UCSD-AML1 (cell line): ENCODE results near the gene ANXA4.

Source experiments
- DNase-seq: peaks from one replicate; lab custom pipeline; 2025; ENCODE audit not compliant: unreplicated experiment; lab: John Stamatoyannopoulos, UW

Gene ANXA4

DNA sequence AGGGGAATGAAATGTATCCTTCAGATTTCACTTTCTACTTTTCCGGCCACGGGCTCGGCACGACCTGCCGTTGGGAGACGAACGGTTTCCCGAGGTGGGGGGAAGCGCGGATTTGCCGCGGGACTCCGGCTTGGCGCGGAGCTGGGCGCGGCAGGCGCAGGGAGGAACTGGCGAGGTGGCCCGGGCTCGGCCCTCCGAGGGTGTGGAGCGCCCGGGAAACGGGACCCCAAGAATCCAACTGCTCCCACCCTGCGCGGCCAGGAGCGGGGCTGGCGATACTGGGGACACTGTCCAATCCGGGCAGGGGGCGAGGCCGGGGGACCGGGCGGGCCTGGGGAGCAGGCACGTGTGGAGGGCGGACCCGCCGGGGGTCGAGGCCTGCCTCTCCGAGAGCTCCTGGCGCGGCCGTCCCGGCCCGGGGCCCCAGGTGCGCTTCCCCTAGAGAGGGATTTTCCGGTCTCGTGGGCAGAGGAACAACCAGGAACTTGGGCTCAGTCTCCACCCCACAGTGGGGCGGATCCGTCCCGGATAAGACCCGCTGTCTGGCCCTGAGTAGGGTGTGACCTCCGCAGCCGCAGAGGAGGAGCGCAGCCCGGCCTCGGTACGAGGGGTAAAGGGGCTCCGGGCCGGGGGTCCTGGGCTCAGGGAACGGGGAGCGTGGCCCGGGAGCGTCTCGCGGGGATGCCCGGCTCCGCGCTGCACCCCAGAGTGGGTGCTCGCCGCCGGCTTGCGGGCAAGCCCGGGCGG, at the start of gene ANXA4:
TSS of gene ANXA4 (plus strand) at position 560 of the 747 bp plus-strand sequence. CDS start 39,432 bp downstream, outside the sequence.
- DNase-seq: peak; percentile 72

DNA sequence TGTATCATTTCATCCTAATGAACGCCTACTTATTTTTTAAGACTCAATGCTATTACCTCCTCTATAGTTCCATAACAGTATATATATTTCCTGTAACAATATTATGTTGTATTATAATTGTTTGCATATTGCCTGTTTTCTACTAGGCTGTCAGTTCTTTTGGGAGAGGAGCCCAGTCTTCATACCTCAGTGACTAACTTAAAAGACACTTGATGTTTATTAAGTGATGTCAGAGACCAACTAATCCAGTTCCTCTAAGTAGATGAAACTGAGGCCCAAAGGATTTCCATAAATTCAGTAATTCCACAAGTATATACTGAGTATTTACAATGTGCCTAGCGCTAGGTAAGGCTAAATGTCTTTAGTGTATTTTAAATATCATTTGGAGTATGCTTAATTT, 49.5 kb upstream of the ANXA4 start:
- no peak for DNase-seq

GRCh38 chr2:69693059-69693774, 48.7 kb upstream of the ANXA4 start:
- DNase-seq: peak; percentile 64

DNA sequence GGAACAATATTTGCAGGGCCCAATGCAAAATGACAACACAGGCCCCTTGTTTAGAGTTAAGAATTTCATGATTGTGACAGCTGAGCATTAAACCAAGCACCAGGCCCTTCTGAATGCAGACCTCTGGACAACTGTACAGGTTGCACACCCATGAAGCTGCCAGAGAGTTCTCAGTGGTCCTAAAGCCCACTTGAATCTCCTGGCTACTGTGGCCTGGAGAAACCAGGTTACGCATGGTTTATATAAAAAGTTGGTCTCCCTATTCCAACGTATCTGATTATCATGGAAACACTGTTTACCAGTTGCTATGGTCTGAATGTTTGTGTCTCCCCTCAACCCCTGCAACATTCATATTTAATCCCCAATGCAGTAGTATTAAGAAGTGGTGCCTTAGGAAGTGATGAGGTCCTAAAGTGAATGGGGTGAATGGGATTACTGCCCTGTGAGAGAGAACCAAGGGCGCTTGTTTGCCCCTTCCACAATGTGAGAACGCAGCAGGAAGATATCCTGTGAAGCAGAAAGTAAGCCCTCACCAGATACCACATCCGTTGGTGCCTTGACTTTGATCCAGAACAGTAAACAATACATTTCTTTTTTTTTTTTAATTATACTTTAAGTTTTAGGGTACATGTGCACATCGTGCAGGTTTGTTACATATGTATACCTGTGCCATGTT, 48.0 kb upstream of the ANXA4 start:
- DNase-seq: no peak

DNA sequence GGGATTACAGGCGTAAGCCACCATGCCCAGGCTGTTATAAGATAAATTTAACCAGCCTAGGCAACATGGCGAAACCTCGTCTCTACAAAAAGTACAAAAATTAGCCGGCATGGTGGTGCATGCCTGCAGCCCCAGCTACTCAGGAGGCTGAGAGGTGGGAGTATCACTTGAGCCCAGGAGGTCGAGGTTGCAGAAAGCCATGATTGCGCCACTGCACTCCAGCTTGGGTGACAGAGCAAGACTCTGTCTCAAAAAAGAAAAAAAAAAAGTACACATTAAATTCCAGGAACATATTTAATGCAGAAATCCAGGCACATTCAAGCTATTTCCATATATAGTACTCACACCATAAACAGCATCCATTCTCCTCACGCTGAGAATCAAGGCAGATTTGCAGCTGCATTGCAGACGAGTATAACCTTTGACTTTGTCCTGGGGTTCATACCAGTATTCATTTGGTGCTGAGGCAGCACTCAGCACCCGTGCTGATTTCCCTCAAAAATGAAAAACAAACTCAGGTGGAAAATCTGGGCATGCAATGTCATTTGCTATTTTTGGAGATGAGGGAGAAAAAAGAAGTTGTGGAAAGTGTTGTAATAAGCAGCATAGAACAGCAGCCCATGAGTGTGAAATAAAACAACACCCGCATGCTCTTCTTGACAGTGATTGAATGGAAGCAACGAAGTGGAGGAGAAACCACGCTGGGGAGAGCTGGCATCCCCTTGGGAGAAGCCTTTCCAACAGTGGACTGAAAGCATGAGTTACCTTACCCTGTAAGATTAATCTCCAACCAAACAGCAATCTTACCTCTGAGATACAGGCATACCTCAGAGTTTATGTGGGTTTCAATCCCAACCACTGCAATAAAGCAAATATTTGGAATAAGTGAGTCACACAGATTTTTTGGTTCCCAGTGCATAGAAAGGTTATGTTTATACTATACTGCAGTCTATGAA, 46.8 kb upstream of the ANXA4 start:
- DNase-seq: no peak

- no peak for DNase-seq
Measured at GRCh38 chr2:69695850-69696216, 46.1 kb upstream of the ANXA4 start.

- no peak for DNase-seq
Measured at GRCh38 chr2:69700381-69700780, 41.6 kb upstream of the ANXA4 start.

- DNase-seq: no peak
Measured at GRCh38 chr2:69701100-69701945, 40.6 kb upstream of the ANXA4 start.

DNA sequence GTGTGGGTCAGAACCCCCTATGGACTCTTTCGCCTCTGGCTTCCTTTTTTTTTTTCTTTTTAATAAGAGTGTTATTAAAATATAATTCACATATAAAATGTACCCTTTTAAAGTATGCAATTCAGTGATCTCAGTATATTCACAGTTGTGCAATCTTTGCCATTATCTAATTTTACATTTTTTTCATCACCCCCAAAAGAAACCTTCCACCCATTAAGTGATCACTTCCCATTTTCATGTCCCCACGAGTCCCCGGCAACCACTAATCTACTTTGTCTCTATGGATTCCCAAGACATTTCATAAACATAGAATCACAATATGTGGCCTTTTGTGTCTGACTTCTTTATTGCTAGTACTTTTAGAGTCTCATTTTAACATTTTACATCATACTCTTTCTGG, 38.7 kb upstream of the ANXA4 start:
- DNase-seq: no peak

GRCh38 chr2:69704446-69704845, 37.5 kb upstream of the ANXA4 start:
- no peak for DNase-seq

DNA sequence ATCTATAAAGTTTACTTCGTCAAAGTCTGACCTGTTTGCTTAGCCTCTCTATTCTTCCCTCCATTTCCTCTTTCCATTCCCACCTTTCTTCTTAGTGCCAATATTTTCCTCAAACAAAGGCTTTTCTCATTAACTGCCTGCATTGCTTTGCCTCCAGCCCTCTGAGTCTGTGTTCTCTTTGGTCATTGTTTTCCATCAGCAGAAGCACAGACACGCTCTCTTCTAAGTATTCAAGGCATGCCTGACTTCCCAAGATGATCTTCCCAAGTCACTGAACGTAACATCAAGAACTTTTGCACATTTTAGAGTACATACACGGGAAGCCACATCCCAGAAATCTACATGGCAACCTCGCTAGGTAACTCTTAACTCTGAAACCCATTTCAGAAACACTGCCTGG, 32.6 kb upstream of the ANXA4 start:
- no peak for DNase-seq

- DNase-seq: no peak
Measured at GRCh38 chr2:69711971-69712370, 30.0 kb upstream of the ANXA4 start.

DNA sequence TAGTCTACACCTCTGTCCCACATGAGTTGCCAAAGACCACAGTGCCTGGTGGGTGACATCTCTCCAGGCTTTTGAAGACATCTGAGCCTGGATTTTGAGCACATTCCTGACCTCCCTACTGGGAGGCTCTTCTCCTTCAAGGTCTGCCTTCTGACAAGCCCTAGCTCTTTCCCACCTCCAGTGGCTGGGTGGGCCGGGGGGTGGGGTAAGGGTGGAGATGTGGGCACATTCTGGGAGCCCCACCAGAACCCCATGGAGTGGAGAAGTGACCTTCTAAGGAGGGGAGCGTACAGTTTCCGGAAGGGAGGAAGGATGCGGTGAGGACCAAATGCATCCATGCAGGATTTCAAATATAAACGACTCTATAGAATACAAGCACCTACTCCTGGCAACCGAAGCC, 27.9 kb upstream of the ANXA4 start:
- no peak for DNase-seq

DNA sequence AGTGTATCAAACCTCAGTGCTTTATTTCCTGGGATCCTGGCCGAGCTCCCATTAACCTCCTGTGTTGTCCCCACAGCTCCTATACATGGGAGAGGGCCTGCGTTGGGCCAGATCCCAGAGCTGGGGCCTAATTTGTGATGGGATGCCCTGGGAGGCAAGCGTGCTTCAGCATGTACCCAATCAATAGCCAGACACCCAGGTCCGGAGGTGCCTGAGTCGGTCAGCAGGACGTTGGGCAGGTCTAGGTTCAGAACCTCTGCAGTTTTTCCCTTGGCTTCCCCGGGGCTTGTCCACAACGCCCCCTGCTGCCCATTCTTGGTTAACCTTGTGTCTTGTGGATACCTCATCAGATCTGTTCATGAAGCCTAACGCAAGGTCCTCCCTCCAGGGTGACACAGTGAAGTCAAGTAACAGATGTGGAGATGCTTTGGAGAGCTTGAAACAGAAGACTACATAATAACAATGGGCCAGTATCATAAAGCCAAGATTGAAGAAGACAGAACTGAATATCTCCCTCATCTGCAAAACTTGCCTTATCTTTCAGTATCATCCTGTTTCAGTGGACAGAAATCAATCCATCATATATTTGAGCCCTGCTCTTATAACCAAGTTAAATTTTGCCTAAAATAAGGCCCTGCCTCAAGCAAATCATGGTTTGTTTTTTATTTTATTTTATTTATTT, 27.3 kb upstream of the ANXA4 start:
- peak; percentile 86 for DNase-seq

DNA sequence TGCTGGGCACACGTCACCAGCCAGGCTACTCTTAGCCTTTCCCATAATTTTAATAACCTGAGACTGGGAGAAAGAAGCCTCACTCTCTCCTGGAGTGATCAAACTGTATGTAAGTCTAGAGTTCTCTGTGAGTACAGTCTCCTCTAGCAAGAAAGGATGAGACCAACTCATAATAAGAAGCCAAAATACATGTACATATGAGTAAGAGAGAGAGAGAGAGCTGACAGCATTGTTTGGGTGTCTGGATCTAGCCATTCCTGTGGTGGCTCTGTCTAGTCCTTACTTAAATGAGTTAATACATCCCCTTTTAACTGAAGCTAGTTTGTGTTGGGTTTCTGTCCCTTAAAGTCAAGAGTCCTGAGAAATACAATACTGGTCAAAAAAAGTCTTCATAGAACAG, 26.0 kb upstream of the ANXA4 start:
- DNase-seq: no peak

- no peak for DNase-seq
Measured at GRCh38 chr2:69716555-69717120, 25.3 kb upstream of the ANXA4 start.

- no peak for DNase-seq
Measured at GRCh38 chr2:69717186-69717585, 24.7 kb upstream of the ANXA4 start.

- DNase-seq: no peak
Measured at GRCh38 chr2:69717861-69718273, 24.1 kb upstream of the ANXA4 start.

DNA sequence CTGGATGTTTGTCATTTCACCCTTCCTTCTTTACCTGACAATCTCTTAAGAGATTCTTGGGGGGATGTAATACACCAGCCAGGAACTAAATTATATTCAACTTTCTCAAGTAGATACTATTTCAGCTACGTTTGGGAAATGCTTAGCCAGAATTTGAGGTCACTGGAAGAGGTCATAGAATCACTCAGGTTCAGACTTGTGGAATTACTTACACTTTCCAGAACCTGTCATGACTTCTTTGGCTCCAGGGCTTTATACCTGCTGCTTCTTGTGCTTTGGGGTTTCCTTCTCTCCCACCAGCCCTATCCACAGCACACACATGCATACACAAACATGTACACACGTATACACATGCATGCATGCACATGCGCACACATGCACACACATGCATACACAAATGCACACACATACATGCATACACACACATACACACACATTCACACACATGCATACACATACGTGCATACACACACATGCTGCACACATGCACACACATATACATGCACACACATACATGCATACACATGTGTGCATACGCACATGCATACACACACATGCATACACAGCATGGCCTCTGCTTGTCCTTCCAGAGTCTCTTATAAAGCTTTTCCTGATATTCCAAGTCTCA, 23.5 kb upstream of the ANXA4 start:
- no peak for DNase-seq
